Epithelial cell of proximal tubule (primary cell): ENCODE results near the gene SCRN2. TPM values are rescaled to one million over a fixed set of nuclear protein-coding genes. Genes with fewer than 3 reads are reported as not detected.

Source experiments
- DNase-seq: peaks from one replicate; pipeline ENCODE4 v3.0.0-alpha.2; 2011; ENCODE audit warnings: low read depth
- H3K4me3 ChIP-seq: 2 replicates; pipeline ENCODE4 v1.5.1; 2011; ENCODE audit warnings: low read depth, mild to moderate bottlenecking, low read length
- total RNA-seq: library from RNA; depleted of rRNA; stranded (reverse); fragments of >200 nt; gene quantifications from 2 replicates; pipeline ENCODE4 v1.2.3, GENCODE V29; 2015
- TF ChIP-seq, protein P1 (sequence below): conservative IDR thresholded peaks from 2 replicates; pipeline ENCODE4 v1.5.1; 2012; ENCODE audit warnings: low read depth, mild to moderate bottlenecking, low read length

The SCRN2 gene
- total RNA-seq, 1 donor from 2014 or later, result 21.2 TPM

DNA sequence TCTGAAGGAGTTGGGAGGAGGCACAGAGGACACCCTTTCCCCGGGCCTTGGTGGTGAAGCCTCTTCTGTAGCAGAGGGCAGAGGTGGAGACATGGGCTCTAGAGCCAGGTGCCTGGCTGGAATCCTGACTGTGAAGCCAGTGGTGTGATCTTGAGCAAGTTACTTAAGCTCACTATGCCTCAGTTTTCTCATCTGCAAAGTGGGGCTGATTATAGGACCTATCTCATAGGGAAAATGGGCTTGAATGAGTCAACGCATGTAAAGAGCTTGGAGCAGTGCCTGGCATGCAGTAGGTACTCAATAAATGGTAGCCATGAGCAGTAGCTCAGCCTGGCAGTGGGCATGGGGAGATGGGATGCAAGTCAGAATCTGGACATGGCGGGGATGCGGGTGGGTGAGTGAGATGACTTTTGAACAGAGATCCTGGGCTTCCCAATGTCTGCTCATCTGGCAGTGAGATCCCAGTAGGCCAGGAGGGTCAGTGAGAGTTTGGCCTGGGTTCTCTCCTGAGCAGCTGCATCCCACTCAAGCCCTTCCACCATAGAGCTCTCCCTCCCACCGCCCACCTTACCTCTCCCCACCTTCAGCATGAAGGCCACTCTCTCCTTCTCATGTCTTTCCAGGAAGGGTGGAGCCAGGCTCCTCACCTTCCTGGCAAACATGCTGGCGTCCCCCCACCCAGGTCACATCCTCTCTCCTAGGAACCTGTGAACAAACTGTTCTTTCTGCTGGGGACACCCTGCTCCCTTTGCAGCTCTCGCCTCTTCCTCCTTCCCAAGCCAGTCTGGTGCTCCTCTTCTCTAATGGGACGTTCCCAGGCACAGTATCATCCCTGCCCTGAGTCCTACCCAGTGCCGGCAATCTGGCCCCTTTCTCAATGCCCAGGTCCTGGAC lies 41.9 kb upstream of the SCRN2 start:
- no peak overlapping the region for H3K4me3 ChIP-seq
- TF ChIP-seq, protein P1, sequence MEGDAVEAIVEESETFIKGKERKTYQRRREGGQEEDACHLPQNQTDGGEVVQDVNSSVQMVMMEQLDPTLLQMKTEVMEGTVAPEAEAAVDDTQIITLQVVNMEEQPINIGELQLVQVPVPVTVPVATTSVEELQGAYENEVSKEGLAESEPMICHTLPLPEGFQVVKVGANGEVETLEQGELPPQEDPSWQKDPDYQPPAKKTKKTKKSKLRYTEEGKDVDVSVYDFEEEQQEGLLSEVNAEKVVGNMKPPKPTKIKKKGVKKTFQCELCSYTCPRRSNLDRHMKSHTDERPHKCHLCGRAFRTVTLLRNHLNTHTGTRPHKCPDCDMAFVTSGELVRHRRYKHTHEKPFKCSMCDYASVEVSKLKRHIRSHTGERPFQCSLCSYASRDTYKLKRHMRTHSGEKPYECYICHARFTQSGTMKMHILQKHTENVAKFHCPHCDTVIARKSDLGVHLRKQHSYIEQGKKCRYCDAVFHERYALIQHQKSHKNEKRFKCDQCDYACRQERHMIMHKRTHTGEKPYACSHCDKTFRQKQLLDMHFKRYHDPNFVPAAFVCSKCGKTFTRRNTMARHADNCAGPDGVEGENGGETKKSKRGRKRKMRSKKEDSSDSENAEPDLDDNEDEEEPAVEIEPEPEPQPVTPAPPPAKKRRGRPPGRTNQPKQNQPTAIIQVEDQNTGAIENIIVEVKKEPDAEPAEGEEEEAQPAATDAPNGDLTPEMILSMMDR, result no peak
- DNase-seq, result no peak

GRCh38 chr17:47882247-47882646 lies 41.2 kb upstream of the SCRN2 start:
- H3K4me3 ChIP-seq, result no peak overlapping the region
- DNase-seq, result no peak
- TF ChIP-seq, protein P1, result no peak

- no peak for DNase-seq
These were observed 38.8 kb upstream of the SCRN2 start for GRCh38 chr17:47879776-47880454.

GRCh38 chr17:47879028-47879585 lies 38.0 kb upstream of the SCRN2 start:
- TF ChIP-seq, protein P1, result no peak
- H3K4me3 ChIP-seq, result no peak overlapping the region
- no peak for DNase-seq

More at GRCh38 chr17:47879776-47880454, 38.8 kb upstream of the SCRN2 start:
- H3K4me3 ChIP-seq, result no peak overlapping the region
- TF ChIP-seq, protein P1, result no peak

GRCh38 chr17:47878203-47879027 lies 37.3 kb upstream of the SCRN2 start:
- no peak for DNase-seq
- no peak overlapping the region for H3K4me3 ChIP-seq
- TF ChIP-seq, protein P1, result no peak

- H3K4me3 ChIP-seq, result no peak overlapping the region
- no peak for DNase-seq
- TF ChIP-seq, protein P1, result no peak
These were observed 36.4 kb upstream of the SCRN2 start for GRCh38 chr17:47877368-47878034.
